ENCODE data around the gene CA10.

The CA10 gene

GRCh38 chr17:51580869-51581268 lies 577.6 kb downstream of the CA10 start:
- H3K27me3 ChIP-seq (ENCODE audit: insufficient read depth, low read depth, severe bottlenecking): no peaks in the 10 kb centered on the region
- no peak overlapping the region for H3K27ac ChIP-seq
- no peak for DNase-seq
- peaks cover 5% of the 10 kb centered on the region for H3K9me3 ChIP-seq (ENCODE audit: severe bottlenecking)
- no peaks in the 10 kb centered on the region for H3K36me3 ChIP-seq
- no peak overlapping the region for H3K4me3 ChIP-seq (ENCODE audit: low read depth, low read length)
- no peak for TF ChIP-seq CTCF (IDR thresholded peaks at IDR 0.05; ENCODE audit: low read depth, low read length)

Data from WERI-Rb-1 (cell line).